GM18907 (cell line): ENCODE results near the gene TSEN15.
A peak's percentile ranks its signal among the peaks of the same experiment; 100 is the strongest.

ENCODE experiments used
- ATAC-seq: cut with Tn5 transposase; IDR thresholded peaks from one replicate; pipeline ENCODE4 v1.9.1; 2021; ENCODE audit warnings: mild to moderate bottlenecking, moderate library complexity; ENCODE audit not compliant: unreplicated experiment

Gene TSEN15

DNA sequence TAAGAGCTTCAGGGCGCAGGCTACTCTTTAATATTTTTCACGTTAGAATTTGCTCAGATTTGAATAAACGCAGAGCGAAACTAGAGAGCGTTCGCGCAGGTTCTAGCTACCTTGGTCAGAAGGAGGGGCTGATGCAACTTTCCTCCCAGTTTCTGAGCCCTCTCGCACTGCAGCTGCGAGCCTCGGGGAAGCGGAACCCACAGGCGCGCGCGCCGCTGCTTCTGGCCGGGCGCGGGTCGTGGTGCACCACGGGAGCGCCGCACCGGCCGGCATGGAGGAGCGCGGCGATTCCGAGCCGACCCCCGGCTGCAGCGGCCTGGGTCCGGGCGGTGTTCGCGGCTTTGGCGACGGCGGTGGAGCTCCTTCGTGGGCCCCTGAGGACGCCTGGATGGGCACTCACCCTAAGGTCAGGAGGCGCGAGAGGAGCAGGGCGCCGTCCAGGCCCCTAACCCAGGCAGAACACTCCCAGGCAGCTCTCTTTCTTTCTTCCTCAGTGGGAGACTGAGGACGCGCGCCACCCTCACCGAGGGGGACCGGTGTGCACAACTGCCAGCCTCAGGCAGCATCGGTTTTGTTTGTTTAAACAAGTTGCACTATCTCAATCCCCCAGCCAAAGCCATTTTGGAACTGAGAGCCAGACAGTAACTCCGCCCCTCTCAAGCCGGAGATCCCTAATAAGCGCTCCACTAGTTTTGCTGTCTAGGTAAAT is at the start of gene TSEN15:
TSS of gene TSEN15 (plus strand) at position 246 of the 709 bp plus-strand sequence. CDS start at position 272, 26 bp downstream.
- ATAC-seq, result peak; percentile 98

DNA sequence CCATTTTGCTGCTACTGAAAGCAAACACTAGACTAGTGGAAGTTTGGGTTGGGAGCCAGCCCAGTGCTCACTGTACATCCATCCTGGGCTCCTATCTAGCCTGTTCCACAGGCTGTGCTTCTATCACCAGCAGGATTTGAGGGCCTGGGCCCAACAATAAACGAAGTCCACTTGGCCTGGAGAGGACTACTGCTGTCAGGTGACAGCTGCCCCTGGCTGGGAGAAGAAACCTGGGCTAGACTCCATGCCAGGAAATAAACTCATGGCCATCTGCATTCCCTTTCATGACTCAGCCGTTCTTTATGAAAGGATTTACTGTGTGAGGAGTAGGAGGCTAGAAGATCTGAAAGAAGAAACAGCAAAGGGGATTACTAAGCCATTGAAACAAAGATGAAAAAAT is 49.5 kb upstream of the TSEN15 start:
- ATAC-seq, result no peak

- no peak for ATAC-seq
Observed at GRCh38 chr1:184004935-184005334, 46.6 kb upstream of the TSEN15 start.

GRCh38 chr1:184005506-184005905 is 46.0 kb upstream of the TSEN15 start:
- ATAC-seq, result no peak

DNA sequence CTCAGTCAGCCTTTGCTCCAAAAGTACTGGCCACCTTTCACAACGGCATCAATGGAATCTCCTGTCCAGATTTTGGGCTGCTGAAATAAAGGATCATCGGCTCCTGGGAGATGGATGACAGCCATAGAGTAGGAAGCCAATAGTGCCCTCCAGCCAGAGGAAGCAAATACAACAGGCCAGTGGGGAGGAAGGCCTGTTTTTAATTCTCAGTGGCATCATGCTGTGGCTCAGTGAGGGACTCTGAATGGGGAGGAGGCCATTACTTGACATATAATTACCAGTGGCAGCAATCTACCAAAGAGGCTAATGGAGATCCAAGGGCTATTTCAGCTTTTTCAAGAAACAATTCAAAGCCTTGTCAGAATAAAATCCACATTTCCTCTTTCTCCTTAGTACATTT is 40.7 kb upstream of the TSEN15 start:
- ATAC-seq, result no peak

- no peak for ATAC-seq
Observed at GRCh38 chr1:184012187-184012586, 39.3 kb upstream of the TSEN15 start.

DNA sequence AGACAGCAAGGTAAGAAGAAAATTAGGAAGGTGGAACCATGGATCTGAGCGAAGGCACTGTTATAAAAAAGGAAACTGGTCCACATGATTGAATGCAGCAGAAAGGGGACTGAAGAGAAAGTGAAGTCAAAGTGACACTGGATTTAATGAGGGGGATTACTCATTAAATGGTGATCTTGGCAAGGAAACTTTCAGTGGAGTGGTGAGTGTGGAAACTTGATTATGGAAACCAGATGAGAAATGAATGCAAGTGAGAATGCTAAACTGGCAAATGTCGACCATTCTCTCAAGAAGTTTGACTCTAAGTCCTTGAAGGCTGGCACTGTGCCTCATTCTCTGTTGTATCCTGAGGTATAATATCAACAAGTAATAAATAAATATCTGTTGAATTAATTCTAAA is 37.3 kb upstream of the TSEN15 start:
- no peak for ATAC-seq

GRCh38 chr1:184016169-184016568 is 35.4 kb upstream of the TSEN15 start:
- ATAC-seq, result no peak

- ATAC-seq, result no peak
Observed at GRCh38 chr1:184017306-184017705, 34.2 kb upstream of the TSEN15 start.

- ATAC-seq, result no peak
Observed at GRCh38 chr1:184018622-184019021, 32.9 kb upstream of the TSEN15 start.

DNA sequence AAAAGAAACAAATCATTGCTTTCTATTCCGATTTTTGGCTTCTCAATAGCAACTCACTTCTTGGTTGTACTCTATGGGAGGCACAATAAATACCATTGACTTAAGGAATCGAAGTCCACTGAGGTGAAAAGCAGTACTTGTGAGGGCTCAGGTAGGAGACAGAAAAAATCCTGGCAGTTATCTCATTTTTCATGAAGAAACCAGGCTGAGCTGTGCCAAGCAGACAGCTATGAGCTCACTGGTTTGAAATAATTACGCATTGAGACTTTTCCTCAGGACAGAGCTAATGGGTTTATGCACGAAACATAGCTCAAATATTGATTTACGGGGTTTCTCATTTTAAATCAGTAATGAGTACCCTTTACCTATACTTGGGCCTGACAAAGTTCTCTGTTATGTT is 32.5 kb upstream of the TSEN15 start:
- ATAC-seq, result no peak

DNA sequence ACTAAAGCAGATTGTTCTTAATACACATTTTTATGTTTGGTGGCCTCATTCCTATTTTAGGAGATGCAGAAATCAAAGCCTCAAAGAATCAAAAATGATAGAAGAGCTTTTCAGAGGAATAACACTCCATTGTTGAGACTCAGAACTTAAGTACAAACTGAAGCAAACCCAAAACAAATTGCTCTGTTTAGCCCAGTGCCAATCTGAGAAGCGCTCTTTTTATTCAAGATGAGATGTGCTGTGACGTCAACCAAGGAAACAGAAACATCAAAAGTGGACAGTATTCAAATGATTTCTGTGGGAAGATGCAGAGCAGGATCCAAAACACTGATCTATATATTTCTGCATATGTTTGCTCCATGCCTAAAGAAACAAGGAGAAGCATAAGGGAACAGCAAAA is 32.0 kb upstream of the TSEN15 start:
- no peak for ATAC-seq

- ATAC-seq, result no peak
Observed at GRCh38 chr1:184020328-184020727, 31.2 kb upstream of the TSEN15 start.

DNA sequence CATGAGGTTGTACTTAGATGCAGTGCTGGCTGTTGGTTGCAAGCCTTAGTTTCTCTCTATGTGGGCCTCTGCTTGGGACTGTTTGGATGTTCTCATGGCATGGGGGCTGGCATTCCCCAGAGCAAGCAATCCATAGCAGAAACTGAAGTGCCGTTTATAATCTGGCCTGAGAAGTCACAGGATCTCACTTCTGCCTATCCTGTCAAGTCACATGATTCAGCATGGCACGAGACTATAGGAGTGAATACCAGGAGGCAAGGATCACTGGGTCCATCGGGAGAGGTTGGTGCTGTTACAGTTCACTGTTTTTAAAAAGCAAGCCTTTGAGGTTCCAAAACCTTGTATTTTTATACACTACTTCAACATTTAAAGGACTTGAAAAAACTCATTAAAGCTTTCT is 30.7 kb upstream of the TSEN15 start:
- no peak for ATAC-seq

DNA sequence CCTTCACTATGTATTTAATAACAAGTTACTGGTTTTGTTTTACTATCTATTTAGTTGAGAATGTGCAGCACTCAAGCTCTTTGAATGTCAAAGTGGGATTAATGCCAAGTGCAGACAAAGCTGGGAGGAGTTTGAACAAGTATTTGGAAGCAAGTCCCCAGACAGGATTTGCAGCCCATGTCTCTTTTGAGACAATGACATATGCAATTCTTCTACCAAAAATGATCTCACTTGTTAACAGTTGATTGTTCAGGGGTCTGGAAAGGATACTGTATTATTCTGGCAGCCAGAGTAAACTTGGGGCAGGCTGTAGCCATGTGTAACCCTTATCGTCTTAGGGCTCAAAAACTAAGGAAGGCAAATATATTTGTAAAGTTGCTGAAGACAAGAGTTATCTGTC is 29.8 kb upstream of the TSEN15 start:
- ATAC-seq, result no peak

GRCh38 chr1:184022668-184023067 is 28.9 kb upstream of the TSEN15 start:
- no peak for ATAC-seq

DNA sequence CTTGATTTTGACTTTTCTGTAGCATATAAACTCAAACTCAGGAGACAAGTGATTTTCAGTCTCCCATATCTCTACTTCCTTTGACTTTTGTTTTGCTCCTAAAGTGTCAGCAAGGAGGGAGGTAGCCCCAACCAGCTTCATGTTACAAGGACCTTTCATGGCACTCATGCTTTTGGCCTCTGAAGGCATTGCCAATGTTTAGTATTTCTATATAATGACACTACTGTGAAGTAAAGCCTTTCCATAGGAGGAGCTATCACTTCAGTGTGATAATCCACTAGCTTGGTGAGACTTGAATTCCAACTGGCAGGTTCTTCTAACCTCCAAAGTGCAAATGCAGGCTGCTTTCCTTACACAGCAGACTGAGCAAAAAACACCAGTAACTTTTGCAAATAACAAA is 28.4 kb upstream of the TSEN15 start:
- ATAC-seq, result no peak

- ATAC-seq, result no peak
Observed at GRCh38 chr1:184025242-184025675, 26.3 kb upstream of the TSEN15 start.

- ATAC-seq, result no peak
Observed at GRCh38 chr1:184027826-184028695, 23.5 kb upstream of the TSEN15 start.

- ATAC-seq, result no peak
Observed at GRCh38 chr1:184028854-184029623, 22.5 kb upstream of the TSEN15 start.

DNA sequence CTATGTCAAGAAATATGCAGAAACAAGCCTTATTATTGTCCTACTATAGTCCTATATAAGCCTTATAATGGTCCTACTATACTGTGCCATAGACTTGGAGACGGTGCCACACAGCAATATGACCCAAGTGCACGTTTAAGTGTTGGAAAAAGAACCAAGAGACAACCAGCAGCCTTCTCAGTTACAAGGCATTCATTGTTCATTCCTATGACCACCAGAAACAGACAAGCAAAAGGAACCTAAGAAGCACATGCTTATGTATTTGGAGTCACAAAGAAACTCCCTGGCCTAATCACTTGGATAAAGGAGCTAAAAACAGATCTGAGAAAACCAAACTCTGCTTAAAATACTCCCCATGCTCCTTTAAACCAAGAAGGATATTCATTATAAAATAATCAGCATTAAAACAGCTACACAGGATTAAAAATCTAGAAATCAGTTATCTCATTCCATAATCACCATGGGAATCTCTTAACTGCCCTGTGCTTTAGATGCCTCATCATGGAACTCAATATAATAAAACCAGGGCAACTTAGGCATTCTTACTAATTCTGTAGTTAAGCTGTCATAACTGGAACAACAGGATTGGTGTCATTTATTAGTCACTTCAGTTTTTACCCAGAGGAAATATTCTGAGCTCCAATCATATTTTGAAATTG is 21.0 kb upstream of the TSEN15 start:
- ATAC-seq, result no peak
